H1 (cell line): ENCODE measurements around the gene ZNF831.

Experiments
- CTCF ChIP-seq, 3 experiments: IDR thresholded peaks; 1 replicate in 2 of 3; 2 replicates in 1 of 3; pipeline versions ENCODE4 v1.5.1 to v1.6.1; 2011; ENCODE audit warnings: low read length in 3 of 3, mild to moderate bottlenecking in 3 of 3, inconsistent platforms in 2 of 3, low read depth in 1 of 3, moderate library complexity in 1 of 3; ENCODE audit not compliant: insufficient read depth in 1 of 3; ENCODE audit errors: control extremely low read depth in 1 of 3
- EP300 ChIP-seq, 2 experiments: IDR thresholded peaks; 1 replicate in 1 of 2; 2 replicates in 1 of 2; pipeline ENCODE4 v1.6.1; 2011 to 2012; ENCODE audit warnings: low read depth in 2 of 2, low read length in 2 of 2, mild to moderate bottlenecking in 2 of 2, borderline replicate concordance in 1 of 2, inconsistent platforms in 1 of 2, moderate library complexity in 1 of 2
- GABPA ChIP-seq: IDR thresholded peaks from 2 replicates; pipeline ENCODE4 v1.6.1; 2011; ENCODE audit warnings: mild to moderate bottlenecking, low read length, moderate library complexity, borderline replicate concordance; ENCODE audit not compliant: insufficient read depth
- POLR2A ChIP-seq, 2 experiments: IDR thresholded peaks; 1 replicate in 1 of 2; 2 replicates in 1 of 2; pipeline ENCODE4 v1.6.1; 2011; ENCODE audit warnings: low read depth in 2 of 2, low read length in 2 of 2, mild to moderate bottlenecking in 2 of 2; ENCODE audit errors: control extremely low read depth in 1 of 2
- TAF1 ChIP-seq: IDR thresholded peaks from 2 replicates; pipeline ENCODE4 v1.6.1; 2011; ENCODE audit warnings: mild to moderate bottlenecking, low read depth, low read length

DNA sequence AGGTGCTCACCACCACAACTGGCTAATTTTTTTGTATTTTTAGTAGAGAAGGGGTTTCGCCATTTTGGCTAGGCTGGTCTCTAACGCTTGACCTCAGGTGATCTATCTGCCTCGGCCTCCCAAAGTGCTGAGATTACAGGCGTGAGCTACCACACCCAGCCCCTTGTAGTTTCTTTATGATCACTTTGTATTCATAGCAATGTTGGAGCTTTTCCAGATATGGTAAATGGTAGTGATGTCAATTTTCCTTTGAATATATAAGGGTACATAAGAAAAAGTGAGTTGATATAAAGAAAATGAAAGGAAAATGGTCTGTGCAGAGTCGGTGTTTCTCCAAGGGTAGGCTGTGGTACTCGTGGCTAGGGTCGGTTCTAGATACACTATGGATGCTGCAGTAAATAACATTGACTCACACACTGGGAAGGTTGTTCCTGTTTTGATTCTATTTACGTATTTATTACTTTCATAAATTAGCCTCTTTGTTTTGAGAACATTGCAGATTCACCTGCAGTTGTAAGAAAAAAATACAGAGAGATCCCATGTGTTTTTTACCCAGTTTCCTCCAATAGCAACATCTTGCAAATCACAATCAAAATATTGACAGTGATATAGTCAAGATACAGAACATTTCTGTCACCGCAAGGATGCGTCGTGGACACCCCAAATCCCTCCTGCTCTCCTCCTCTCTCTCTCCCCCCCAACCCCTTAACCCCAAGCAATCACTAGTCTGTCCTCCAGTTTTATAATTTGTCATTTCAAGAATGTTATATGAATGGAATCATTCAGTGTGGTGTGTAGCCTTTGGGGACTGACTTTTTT lies 2.5 kb downstream of the ZNF831 start:
- TF ChIP-seq POLR2A (IDR thresholded peaks at IDR 0.05; ENCODE audit: control extremely low read depth in 1 of 2, low read depth in 2 of 2, low read length in 2 of 2) = no peak
- TF ChIP-seq CTCF (IDR thresholded peaks at IDR 0.05; ENCODE audit: control extremely low read depth in 1 of 3, insufficient read depth in 1 of 3, low read depth in 1 of 3, low read length in 3 of 3) = no peak
- no peak for TF ChIP-seq GABPA
- TF ChIP-seq EP300 (IDR thresholded peaks at IDR 0.05; ENCODE audit: borderline replicate concordance in 1 of 2, low read depth in 2 of 2, low read length in 2 of 2) = no peak
- TF ChIP-seq TAF1 = no peak
